PC-3 (cell line): ENCODE results near the gene SPINK7.
"Not testable (repeated sequence)": the region's sequence is repeated elsewhere in the genome, so short reads cannot be mapped to it uniquely, and the experiment has no call there.

Experiments used
- EZH2 ChIP-seq: fragments of 300-600 bp; sonication (generic); IDR thresholded peaks from one replicate; pipeline ENCODE4 v1.6.1; 2017; ENCODE audit warnings: antibody characterized with exemption, mild to moderate bottlenecking, low read length; ENCODE audit not compliant: unreplicated experiment
- TF ChIP-seq, protein P1 (sequence below): fragments of 300-600 bp; sonication (generic); conservative IDR thresholded peaks from 2 replicates; pipeline ENCODE4 v1.5.1; 2017; ENCODE audit warnings: antibody characterized with exemption, low read depth, mild to moderate bottlenecking, low read length

DNA sequence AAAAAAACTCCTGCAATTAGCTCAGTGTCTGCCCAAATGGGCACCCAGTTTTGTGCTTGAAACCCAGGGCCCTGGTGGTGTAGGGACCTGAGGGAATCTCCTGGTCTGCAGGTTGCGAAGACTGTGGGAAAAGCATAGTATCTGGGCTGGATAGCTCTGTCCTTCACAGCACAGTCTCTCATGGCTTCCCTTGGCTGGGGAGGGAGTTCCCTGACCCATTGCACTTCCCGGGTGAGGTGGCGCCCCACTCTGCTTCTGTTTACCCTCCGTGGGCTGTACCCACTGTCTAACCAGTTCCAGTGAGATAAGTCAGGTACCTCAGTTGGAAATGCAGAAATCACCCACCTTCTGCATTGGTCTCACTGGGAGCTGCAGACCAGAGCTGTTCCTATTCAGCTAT, 30.9 kb upstream of the SPINK7 start:
- TF ChIP-seq, protein P1, sequence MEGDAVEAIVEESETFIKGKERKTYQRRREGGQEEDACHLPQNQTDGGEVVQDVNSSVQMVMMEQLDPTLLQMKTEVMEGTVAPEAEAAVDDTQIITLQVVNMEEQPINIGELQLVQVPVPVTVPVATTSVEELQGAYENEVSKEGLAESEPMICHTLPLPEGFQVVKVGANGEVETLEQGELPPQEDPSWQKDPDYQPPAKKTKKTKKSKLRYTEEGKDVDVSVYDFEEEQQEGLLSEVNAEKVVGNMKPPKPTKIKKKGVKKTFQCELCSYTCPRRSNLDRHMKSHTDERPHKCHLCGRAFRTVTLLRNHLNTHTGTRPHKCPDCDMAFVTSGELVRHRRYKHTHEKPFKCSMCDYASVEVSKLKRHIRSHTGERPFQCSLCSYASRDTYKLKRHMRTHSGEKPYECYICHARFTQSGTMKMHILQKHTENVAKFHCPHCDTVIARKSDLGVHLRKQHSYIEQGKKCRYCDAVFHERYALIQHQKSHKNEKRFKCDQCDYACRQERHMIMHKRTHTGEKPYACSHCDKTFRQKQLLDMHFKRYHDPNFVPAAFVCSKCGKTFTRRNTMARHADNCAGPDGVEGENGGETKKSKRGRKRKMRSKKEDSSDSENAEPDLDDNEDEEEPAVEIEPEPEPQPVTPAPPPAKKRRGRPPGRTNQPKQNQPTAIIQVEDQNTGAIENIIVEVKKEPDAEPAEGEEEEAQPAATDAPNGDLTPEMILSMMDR: not testable (repeated sequence)
- TF ChIP-seq EZH2: not testable (repeated sequence)
